Measurements from ENCODE around the gene CEP68.

DNA sequence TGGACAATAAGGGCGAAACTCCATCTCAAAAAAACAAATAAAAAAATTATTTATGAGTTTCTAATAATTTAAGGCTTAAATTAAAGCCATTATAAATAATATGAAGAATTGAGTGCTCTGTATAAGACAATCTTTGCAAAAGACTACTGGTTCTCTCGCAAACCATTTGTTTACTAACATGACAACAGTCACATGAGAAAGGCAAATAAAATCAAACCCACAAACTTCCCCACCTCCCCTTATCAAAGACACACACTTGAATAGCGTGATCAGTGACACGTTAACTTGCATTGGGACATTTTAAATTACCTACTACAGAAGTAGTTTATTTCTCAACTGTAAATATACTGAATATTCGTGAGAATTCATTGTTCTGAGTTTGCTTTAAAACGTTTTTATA is 52.6 kb downstream of the CEP68 start:
- TF ChIP-seq POLR2A (IDR thresholded peaks at IDR 0.05; ENCODE audit: low read depth, low read length): no peak
- no peak for TF ChIP-seq TAF1 (IDR thresholded peaks at IDR 0.05; ENCODE audit: low read depth, low read length)

Measured in GM12891 (cell line).